Right lung (tissue), 5 donors: ENCODE data around the gene RCC2. TPM values are rescaled to one million over a fixed set of nuclear protein-coding genes. Genes with fewer than 3 reads are reported as not detected.
"Not testable (repeated sequence)": the region's sequence is repeated elsewhere in the genome, so short reads cannot be mapped to it uniquely, and the experiment has no call there.

ENCODE experiments used
- DNase-seq, 2 donors: peaks; one replicate each; pipeline ENCODE4 v3.0.0-alpha.2; 2013
- polyA plus RNA-seq, 5 donors: library from polyadenylated mRNA; unstranded; fragments of 120-200 nt; gene quantifications; one replicate each; pipeline versions ENCODE4 v1.2.1 to v1.2.3, GENCODE V29; 2013; ENCODE audit warnings: inconsistent platforms in 1 of 5, low replicate concordance in 1 of 5; ENCODE audit not compliant: insufficient read length in 5 of 5, insufficient read depth in 1 of 5

Gene RCC2
- polyA plus RNA-seq, 5 donors = 77.8 to 93.6 (median 83.1) TPM

- no peak for DNase-seq
Measured at GRCh38 chr1:17422461-17422860, 17.0 kb downstream of the RCC2 start.

GRCh38 chr1:17420391-17420918, 19.0 kb downstream of the RCC2 start:
- no peak for DNase-seq

- peak in 1 of 2 donors; percentile 56 for DNase-seq
Measured at GRCh38 chr1:17419626-17420328, 19.7 kb downstream of the RCC2 start.

- no peak for DNase-seq
Measured at GRCh38 chr1:17416389-17416788, 23.1 kb downstream of the RCC2 start.

GRCh38 chr1:17414022-17414421, 25.5 kb downstream of the RCC2 start:
- DNase-seq = no peak

GRCh38 chr1:17412093-17412870, 27.2 kb downstream of the RCC2 start:
- peak; percentile 36 to 45 for DNase-seq

GRCh38 chr1:17409391-17409811, 30.1 kb downstream of the RCC2 start:
- DNase-seq = no peak

GRCh38 chr1:17407786-17408514, 31.5 kb downstream of the RCC2 start:
- DNase-seq = not testable (repeated sequence)

GRCh38 chr1:17406760-17407475, 32.6 kb downstream of the RCC2 start:
- not testable (repeated sequence) for DNase-seq

- peak; percentile 29 to 47 for DNase-seq
Measured at GRCh38 chr1:17405898-17406759, 33.3 kb downstream of the RCC2 start.

GRCh38 chr1:17404820-17405219, 34.7 kb downstream of the RCC2 start:
- no peak for DNase-seq

- DNase-seq = no peak
Measured at GRCh38 chr1:17404034-17404684, 35.3 kb downstream of the RCC2 start.

GRCh38 chr1:17403081-17403480, 36.4 kb downstream of the RCC2 start:
- no peak for DNase-seq

GRCh38 chr1:17401841-17402240, 37.6 kb downstream of the RCC2 start:
- no peak for DNase-seq

GRCh38 chr1:17400725-17401341, 38.6 kb downstream of the RCC2 start:
- no peak for DNase-seq

- no peak for DNase-seq
Measured at GRCh38 chr1:17397910-17398695, 41.4 kb downstream of the RCC2 start.

GRCh38 chr1:17393230-17393629, 46.2 kb downstream of the RCC2 start:
- no peak for DNase-seq

GRCh38 chr1:17392199-17392740, 47.2 kb downstream of the RCC2 start:
- no peak for DNase-seq
